ENCODE measurements around the gene PRDM2.

DNA sequence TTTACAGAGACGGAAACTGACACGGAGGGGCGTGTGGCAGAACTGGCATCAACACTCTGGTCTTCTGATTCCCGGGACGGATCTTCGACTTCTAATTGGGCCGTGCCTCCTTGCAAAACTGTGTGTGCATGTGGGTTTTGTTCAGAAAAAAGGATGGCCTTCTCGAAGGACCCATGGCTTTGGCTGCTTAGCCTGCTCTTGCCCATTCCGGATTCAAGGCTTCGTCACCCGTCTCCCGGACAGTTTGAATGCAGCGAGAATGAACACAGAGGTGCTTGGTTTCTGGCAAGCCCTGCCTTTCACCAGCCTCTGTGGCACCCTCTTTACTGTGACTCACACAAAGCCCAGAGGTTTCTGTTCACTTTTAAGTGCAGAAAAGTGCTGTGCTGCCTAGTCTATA lies 120.1 kb downstream of the PRDM2 start:
- TF ChIP-seq, protein P1, sequence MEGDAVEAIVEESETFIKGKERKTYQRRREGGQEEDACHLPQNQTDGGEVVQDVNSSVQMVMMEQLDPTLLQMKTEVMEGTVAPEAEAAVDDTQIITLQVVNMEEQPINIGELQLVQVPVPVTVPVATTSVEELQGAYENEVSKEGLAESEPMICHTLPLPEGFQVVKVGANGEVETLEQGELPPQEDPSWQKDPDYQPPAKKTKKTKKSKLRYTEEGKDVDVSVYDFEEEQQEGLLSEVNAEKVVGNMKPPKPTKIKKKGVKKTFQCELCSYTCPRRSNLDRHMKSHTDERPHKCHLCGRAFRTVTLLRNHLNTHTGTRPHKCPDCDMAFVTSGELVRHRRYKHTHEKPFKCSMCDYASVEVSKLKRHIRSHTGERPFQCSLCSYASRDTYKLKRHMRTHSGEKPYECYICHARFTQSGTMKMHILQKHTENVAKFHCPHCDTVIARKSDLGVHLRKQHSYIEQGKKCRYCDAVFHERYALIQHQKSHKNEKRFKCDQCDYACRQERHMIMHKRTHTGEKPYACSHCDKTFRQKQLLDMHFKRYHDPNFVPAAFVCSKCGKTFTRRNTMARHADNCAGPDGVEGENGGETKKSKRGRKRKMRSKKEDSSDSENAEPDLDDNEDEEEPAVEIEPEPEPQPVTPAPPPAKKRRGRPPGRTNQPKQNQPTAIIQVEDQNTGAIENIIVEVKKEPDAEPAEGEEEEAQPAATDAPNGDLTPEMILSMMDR (IDR thresholded peaks at IDR 0.05; ENCODE audit: poor library complexity), result no peak
- TF ChIP-seq EZH2 (IDR thresholded peaks at IDR 0.05; ENCODE audit: borderline replicate concordance) (no peak), EZH2phosphoT487 (IDR thresholded peaks at IDR 0.05; ENCODE audit: low read depth, severe bottlenecking, unreplicated experiment) (no peak)
